T-helper 1 cell (primary cell): Measurements from ENCODE around the gene GNA12.
"Not testable (repeated sequence)": the region's sequence is repeated elsewhere in the genome, so short reads cannot be mapped to it uniquely, and the experiment has no call there.

Experiments used
- DNase-seq, 5 donors: peaks; one replicate each; pipeline ENCODE4 v3.0.0-alpha.2; 2012 to 2020

GNA12 gene

GRCh38 chr7:2743523-2744185 lies 100.5 kb downstream of the GNA12 start:
- DNase-seq = not testable (repeated sequence)

DNA sequence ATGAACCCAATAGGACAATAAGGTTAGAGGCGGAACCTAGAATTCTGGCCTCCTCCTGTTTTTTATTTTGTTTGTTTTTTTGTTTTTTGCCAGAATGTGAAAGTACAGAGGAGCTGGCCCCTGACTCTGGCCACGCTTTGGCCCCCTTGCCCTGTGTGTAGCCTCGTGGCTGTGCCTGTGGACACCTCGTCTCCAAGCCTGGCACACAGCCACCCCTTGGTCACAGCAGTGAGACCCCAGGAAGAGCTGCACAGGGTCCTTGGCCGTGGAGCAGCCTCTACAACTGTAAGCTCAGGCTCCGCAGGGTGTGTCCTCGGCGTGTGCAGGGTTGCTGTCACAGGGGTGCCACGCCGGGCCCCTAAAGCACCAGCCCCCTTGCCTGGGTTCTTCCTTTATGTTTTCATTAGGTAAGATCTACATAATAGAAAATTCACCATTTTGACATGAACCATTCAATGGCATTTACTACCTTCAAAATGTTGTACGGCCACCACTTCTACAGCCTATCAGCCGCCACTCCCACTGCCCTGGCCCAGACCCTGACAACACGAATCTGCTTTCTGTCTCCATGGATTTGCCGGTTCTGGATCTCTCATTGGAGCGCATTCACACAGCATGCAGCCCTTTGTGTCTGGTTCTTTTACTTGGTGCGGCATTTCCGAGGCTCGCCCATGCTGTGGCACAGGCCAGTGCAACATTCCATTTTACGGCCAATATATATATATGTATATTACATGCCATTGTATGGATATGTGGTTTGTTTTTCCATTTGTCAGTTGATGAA lies 105.2 kb downstream of the GNA12 start:
- DNase-seq = no peak

DNA sequence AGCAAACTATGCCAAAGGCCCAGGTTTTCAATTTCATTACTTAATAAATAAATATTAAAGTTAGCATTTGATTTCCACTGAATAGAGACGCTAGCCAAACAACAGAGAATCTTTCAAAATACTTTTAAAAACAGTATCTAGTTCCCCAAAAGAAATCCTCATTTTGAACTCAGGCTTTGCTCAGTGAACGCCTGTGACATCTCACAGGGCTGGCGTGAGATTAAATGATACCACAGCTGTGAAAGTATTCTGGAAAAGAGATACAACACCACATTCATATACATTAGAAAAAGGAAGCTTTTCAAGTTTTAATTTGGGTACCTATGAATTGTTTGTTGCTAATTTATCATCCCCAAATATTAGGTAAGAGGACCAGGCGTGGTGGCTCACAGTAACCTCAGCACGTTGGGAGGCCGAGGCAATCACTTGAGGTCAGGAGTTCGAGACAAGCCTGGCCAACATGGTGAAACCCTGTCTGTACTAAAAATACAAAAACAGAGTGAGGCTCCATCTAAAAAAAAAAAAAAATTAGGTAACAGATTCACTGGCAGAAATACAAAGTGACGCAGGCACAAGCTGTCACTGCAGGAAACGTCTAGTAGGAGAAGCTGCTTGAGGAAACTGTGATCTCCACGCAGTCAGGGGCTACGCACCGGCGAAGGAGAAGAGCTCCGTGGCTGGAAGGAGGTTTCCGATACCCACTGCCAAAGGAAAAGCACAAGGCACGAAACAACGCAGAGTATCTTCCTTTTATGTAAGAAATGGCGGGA lies 106.2 kb downstream of the GNA12 start:
- no peak for DNase-seq

DNA sequence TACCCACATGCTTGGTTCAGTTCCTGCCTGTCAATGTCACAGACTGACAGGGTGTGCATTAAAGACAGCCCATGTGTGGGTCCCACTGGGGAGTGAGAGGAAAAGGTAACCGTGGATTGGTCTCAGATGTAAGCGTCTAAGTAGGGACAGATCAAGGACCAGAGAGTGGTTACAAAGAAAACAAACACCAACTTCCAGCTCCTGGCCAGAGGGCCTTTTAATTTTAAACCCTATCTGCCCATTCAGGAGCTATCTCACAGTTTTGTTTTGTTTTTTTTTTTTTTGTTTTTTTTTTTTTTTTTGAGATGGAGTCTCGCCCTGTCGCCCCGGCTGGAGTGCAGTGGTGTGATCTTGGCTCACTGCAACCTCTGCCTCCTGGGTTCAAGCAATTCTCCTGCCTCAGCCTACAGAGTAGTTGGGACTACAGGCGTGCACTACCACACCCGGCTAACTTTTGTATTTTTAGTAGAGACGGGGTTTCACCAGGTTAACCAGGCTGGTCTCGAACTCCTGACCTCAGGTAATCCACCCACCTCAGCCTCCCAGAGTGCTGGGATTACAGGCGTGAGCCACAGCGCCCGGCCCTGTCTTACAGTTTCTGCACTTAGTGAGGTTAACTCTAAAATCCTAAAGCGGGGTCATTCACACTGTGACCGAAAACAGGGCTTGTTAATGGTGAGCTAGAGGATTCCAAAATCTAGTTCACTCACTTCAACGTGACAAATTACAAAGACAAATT lies 106.9 kb downstream of the GNA12 start:
- DNase-seq = not testable (repeated sequence)

DNA sequence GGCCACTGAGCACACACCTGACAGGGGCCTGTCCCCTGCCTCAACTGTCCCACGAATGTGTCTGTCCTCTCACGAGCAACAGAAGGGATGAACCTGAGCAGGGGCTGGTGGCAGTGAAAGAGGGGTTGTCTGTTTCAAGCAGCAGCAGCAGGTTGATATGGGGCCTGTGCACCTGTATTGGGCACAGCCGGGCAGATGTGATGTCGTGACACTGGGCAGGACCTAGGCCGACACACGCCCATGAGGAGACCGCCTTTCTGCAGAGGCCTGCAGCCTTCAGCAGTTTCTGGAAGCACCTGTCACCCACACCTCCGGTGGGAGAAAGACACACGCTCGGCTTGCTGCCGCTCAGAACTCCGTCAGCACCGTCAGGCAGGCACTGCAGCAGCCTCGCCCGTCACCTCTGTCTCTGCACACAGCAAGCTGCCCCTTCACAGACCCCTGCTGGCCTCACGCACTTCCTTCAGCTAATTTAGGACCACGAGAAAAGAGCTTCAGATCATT lies 107.6 kb downstream of the GNA12 start:
- DNase-seq = no peak

DNA sequence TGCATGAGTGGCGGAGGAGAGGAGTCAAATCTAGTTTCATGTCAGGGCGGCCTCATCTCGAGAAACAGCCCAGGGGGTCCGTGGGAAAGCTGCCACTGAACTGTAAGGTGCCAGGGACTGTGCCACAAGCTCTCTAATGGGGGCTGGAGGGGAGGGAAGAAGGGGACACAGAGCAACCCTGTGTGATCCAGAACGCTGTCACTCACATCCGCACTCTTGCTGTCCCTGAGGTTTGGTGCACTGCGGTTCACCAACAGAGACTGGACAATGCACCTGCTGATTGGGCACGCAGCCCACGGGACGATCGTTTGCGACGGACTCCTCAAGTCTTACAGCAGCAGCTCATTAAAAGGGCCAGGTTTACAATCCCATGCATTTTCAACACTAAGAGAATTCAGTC lies 108.4 kb downstream of the GNA12 start:
- DNase-seq = no peak

GRCh38 chr7:2734751-2735571 lies 109.1 kb downstream of the GNA12 start:
- no peak for DNase-seq

DNA sequence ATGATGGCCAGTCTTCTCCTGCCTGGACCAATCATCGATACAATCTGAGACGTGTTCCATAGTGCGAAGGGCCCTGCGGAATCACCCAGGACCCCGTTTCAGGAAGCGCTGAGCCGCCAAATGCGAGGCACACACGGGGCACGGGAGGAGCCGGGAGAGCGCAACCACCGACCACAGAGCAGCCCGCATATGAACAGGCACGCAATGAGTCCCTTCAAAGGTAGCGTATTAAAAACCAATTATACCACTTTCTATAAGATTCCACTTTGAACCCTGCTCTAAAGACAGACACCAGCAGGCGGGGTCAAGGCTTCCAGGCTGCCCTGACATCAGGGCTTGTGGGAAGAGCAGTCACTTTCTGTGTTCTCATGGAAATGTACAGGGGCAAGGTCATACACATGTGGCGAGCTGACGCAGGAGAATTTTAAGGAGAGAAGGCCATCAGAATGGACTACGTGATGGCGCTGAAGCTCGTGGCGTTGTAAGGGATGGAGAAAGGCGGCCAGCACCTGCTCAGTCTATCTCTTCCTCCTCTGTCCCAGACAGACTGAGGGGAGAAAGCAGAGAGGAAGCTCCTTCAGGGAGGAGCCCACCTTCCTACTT lies 109.9 kb downstream of the GNA12 start:
- no peak for DNase-seq

GRCh38 chr7:2732959-2733584 lies 111.0 kb downstream of the GNA12 start:
- no peak for DNase-seq

GRCh38 chr7:2732388-2732787 lies 111.7 kb downstream of the GNA12 start:
- DNase-seq = no peak

- no peak for DNase-seq
Measured at GRCh38 chr7:2730846-2731770, 113.0 kb downstream of the GNA12 start.

GRCh38 chr7:2729893-2730716 lies 114.0 kb downstream of the GNA12 start:
- no peak for DNase-seq

GRCh38 chr7:2729031-2729892 lies 114.8 kb downstream of the GNA12 start:
- no peak for DNase-seq

DNA sequence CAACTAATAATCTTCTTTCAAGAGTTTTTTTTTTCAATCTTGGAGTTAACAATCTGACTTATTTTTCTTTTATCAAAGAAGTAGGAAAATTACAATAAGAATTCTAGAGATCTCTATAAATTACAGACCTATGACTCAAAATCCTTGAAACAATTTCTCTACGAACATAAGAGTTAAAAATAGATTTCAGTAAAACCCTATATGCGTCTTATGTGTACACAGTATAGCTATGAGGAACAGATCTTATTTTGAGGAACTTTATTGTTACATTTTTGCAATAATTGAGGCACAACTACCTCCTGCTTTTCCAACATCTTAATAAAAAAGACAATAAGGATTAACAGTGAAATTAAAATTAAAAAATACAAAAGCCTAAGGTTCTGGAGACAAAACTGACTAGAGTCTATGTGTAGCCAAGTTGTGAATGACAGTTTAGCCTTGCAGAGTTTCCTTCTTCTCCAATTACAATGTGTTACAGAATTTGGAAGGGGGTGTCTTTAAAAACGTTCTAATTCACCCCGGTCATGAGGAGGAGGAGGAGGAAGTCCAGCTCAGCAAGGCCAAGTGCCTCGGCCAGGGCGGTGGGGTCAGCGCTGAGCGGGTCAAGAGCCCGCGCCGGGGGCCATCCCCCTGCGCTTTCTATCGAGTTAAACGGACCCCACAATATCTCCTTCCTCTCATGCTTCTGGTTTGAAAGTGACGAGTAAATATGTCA lies 115.6 kb downstream of the GNA12 start:
- DNase-seq = no peak

DNA sequence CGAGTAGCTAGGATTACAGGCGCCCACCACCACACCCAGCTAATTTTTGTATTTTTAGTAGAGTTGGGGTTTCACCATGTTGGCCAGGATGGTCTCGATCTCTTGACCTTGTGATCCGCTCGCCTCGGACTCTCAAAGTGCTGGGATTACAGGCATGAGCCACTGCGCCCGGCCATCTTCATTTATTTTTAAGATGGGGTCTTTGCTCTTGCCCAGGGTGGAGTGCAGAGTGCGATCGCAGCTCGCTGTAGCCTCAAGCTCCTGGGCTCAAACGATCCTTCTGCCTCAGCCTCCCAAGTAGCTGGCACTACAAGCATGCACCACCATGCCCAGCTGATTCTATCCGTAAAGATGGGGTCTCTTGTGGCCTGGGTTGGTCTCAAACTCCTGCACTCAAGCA lies 116.9 kb downstream of the GNA12 start:
- not testable (repeated sequence) for DNase-seq

GRCh38 chr7:2726316-2727018 lies 117.6 kb downstream of the GNA12 start:
- no peak for DNase-seq
